NCI-H524 (cell line): ENCODE measurements around the gene NCAPD3.

Source experiments
- DNase-seq, 2 experiments: peaks; one replicate each; lab custom pipeline; 2025; lab: John Stamatoyannopoulos, UW

Gene NCAPD3

GRCh38 chr11:134159652-134160051 is 64.1 kb downstream of the NCAPD3 start:
- no peak for DNase-seq

DNA sequence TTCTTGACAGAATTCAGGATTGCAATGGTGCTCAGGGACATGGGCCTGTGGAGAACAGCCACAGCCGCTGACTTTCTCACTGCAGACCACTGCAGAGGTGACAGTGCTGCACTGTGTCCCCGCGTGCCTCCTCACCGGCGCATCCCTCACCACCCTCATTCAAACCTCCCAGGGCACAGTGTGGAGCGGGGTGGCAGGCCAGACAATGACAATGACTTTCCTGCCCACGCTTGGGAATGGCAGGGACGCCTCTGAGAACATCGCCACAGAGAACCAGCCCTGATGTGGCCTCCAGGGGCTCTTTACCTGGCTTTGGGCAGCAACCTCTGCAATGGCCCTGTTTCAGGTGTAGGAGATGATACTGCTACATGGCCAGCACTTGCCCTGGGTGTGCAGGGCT is 65.7 kb downstream of the NCAPD3 start:
- DNase-seq: no peak

GRCh38 chr11:134157451-134157850 is 66.3 kb downstream of the NCAPD3 start:
- no peak for DNase-seq

DNA sequence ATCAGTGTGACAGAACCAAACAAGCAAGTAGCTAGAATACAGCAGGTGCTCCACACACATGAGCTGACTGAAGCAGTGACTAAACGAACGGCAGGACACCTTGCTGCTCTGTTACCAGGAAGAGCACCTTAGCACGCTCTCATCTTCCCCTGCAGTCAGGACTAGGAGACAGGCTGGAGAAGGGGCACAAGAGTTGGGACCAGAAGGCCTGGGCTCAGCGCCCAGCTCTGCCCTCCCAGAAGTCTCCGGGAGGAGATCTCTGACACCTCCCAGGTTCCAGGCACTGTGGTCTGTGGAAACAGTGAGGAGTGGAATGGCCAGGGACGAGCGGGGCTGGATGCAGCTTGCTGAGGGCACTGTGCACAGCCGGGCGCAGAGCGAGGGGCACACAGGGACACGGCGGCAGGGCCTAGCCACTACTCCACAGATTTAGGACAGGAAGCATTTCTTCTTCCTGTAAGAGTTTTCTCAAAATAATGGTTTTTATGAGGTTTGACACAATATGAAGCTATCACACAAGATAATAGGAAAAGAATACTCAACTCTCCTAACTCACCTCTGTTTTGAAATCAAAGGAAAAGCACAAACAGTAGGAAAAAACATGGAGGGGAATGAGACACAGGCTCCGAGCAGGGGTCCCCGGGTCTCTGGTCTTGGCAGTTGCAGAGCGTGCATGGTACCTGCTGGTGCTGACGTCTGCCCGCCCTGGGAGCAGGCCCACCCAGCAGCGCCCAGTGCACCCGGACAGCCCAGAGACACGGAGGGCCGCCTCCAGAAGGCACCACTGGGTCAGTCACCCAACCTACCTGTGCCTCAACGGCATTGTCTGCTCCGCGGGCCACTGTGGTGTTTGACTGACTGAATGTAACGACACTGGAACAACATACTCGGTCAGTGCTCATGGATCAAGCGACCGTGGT is 67.6 kb downstream of the NCAPD3 start:
- no peak for DNase-seq

DNA sequence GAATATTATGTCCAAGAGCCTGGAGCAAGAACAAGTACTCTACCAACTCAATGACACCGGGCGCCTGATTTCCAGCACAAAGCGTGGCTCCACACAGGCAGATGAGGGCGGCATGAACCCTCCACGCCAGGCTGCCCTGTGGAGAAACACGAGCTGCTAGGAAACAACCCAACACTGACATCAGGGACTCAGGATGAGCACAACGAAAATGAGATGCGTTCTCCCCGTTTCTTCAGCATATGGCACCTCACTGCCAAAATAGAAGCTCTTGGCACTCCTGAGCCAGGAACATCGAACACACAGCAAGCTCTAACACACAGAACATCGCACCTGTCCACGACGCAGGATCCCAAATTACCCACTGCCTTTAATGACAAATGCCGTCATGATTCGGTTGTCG is 68.3 kb downstream of the NCAPD3 start:
- DNase-seq: no peak

DNA sequence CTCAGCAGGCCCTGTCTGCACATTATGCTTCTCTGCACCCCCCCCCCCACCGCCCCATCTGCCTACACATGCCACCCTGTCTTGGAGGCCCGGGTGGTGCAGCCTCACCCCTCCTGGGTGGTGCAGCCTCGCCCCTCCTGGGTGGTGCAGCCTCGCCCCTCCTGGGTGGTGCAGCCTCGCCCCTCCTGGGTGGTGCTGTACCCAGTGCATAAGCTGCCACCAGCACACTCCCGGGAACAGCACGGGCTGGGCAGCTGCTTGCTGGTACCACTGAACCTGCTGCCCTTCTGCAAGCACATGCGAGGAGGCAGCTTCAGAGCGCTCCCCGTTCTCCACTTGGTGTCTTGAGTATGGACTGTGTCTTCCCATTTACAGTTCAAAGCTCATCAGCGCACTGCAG is 69.3 kb downstream of the NCAPD3 start:
- DNase-seq: no peak

- no peak for DNase-seq
Measured at GRCh38 chr11:134153147-134153905, 70.4 kb downstream of the NCAPD3 start.

DNA sequence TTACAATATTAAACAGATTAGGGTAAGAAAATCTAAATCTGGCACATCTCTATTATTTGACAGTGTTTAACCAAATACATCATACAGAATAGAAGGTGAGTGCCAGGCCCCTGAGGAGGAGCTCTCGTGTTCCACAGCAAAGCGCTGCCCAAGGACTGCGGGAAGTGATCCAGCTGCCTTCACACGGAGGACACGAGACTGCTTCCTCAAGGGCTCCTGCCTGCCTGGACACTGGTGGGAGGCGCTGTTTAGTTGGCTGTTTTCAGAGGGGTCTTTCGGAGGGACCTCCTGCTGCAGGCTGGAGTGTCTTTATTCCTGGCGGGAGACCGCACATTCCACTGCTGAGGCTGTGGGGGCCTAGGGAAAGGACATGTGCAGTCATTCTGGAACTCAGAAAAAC is 71.1 kb downstream of the NCAPD3 start:
- DNase-seq: no peak

DNA sequence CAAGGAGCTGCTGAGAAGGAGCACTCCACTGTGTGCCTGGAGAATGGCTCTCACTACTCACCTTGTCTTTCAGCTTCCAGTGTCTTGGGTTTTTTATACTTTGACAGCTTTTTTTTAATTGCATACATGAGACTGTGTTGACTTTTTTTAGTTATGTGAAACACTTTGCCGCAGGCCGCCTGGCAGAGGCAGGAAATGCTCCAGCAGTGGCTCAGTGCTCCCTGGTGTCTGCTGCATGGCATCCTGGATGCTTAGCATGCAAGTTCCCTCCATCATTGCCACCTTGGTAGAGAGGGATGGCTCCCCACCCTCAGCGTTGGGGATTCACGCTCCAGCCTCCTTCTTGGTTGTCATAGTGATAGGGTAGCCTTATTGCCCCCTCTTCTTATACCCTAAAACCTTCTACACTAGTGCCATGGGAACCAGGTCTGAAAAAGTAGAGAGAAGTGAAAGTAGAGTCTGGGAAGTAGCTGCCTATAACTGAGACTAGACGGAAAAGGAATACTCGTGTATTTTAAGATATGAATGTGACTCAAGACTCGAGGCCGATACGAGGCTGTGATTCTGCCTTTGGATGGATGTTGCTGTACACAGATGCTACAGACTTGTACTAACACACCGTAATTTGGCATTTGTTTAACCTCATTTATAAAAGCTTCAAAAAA is 72.6 kb downstream of the NCAPD3 start:
- DNase-seq: no peak

- DNase-seq: no peak
Measured at GRCh38 chr11:134150195-134150903, 73.4 kb downstream of the NCAPD3 start.

- DNase-seq: no peak
Measured at GRCh38 chr11:134149371-134149770, 74.4 kb downstream of the NCAPD3 start.

- no peak for DNase-seq
Measured at GRCh38 chr11:134146598-134146997, 77.2 kb downstream of the NCAPD3 start.

DNA sequence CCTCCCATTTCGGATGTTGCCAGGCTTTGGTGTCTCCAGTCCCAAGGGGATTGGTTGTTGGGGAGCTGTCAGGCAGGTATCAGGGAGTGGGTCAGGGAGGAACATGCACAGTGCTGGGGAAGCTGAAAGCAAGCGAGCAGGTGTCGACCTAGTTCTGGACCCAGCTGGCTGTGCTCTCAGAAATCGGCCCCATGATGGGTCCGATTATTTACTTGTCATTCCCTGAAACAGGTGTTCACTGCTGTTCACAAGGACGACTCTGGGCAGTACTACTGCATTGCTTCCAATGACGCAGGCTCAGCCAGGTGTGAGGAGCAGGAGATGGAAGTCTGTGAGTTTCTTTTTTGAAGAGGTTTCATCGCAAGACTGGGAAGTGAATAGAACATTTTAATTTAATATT is 78.1 kb downstream of the NCAPD3 start:
- no peak for DNase-seq

- DNase-seq: no peak
Measured at GRCh38 chr11:134144744-134145143, 79.0 kb downstream of the NCAPD3 start.

- DNase-seq: no peak
Measured at GRCh38 chr11:134143801-134144200, 80.0 kb downstream of the NCAPD3 start.

GRCh38 chr11:134142536-134142935 is 81.2 kb downstream of the NCAPD3 start:
- no peak for DNase-seq

GRCh38 chr11:134140961-134141490 is 82.7 kb downstream of the NCAPD3 start:
- DNase-seq: no peak

- peak; percentile 49 to 85 for DNase-seq
Measured at GRCh38 chr11:134139873-134140331, 83.9 kb downstream of the NCAPD3 start.

GRCh38 chr11:134139303-134139872 is 84.4 kb downstream of the NCAPD3 start:
- no peak for DNase-seq

DNA sequence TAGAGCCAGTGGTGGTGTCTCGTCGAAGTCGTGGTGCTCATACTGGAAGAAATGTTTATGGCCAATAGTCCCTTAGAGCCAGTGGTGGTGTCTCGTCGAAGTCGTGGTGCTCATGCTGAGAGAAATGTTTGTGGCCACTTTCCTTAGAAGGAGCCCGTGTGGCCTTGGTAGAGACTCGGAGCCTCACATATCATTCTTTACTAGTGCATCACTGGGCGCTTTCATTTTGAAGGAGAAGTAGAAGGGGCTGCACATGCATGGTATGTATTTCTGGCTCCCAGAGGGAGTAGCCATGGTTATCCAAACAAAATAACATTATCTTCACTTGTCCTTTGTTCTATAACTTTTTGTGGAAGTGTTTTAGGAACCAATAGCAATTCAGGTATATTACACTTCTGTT is 85.4 kb downstream of the NCAPD3 start:
- DNase-seq: no peak

- no peak for DNase-seq
Measured at GRCh38 chr11:134134167-134134566, 89.6 kb downstream of the NCAPD3 start.
